Liver (tissue), 3 donors: Measurements from ENCODE around the gene DYNC1H1.

Experiments
- CTCF ChIP-seq: fragments of 150-350 bp; IDR thresholded peaks from 2 replicates; pipeline ENCODE4 v1.5.1; 2017; ENCODE audit warnings: improper control_type of control experiment, low read depth, low read length; ENCODE audit not compliant: missing input control
- JUND ChIP-seq, 2 donors: IDR thresholded peaks; 2 replicates each; pipeline ENCODE4 v1.6.1; 2016; ENCODE audit warnings: antibody characterized with exemption in 2 of 2
- RAD21 ChIP-seq, 2 donors: IDR thresholded peaks; 2 replicates each; pipeline ENCODE4 v1.6.1; 2016; ENCODE audit warnings: antibody characterized with exemption in 2 of 2, mild to moderate bottlenecking in 2 of 2
- REST ChIP-seq: IDR thresholded peaks from 2 replicates; pipeline ENCODE4 v1.6.1; 2016; ENCODE audit warnings: antibody characterized with exemption, mild to moderate bottlenecking
- RXRA ChIP-seq, 2 donors: IDR thresholded peaks; 2 replicates each; pipeline ENCODE4 v1.6.1; 2017 to 2018; ENCODE audit warnings: antibody characterized with exemption in 2 of 2, mild to moderate bottlenecking in 1 of 2
- SP1 ChIP-seq: IDR thresholded peaks from 2 replicates; pipeline ENCODE4 v1.6.1; 2018; ENCODE audit warnings: antibody characterized with exemption, mild to moderate bottlenecking
- TAF1 ChIP-seq: conservative IDR thresholded peaks from 2 replicates; pipeline ENCODE4 v1.6.1; 2016; ENCODE audit warnings: antibody characterized with exemption, mild to moderate bottlenecking
- YY1 ChIP-seq: IDR thresholded peaks from 2 replicates; pipeline ENCODE4 v1.6.1; 2016; ENCODE audit warnings: antibody characterized with exemption, mild to moderate bottlenecking
- ZBTB33 ChIP-seq: IDR thresholded peaks from 2 replicates; pipeline ENCODE4 v1.6.1; 2016; ENCODE audit warnings: antibody characterized with exemption
- donor health status: healthy.
- donor health status: healthy.

- no peak for TF ChIP-seq ZBTB33
- no peak for TF ChIP-seq CTCF
- TF ChIP-seq JUND (IDR thresholded peaks at IDR 0.05) = no peak
- TF ChIP-seq REST = no peak
- no peak for TF ChIP-seq RAD21 (IDR thresholded peaks at IDR 0.05)
- no peak for TF ChIP-seq TAF1
- TF ChIP-seq SP1 = no peak
- TF ChIP-seq YY1 = no peak
- no peak for TF ChIP-seq RXRA (IDR thresholded peaks at IDR 0.05)
These were observed 46.9 kb upstream of the DYNC1H1 start for GRCh38 chr14:101917413-101918017.
